H1 (cell line): ENCODE measurements around the gene LRTM2. TPM values are rescaled to one million over a fixed set of nuclear protein-coding genes. Genes with fewer than 3 reads are reported as not detected.

Source experiments
- CHD2 ChIP-seq: IDR thresholded peaks from 2 replicates; pipeline ENCODE4 v1.6.1; 2012; ENCODE audit warnings: low read length, improper control_type of control experiment
- CREB1 ChIP-seq: IDR thresholded peaks from 2 replicates; pipeline ENCODE4 v1.6.1; 2012; ENCODE audit warnings: inconsistent platforms
- FOSL1 ChIP-seq: IDR thresholded peaks from 2 replicates; pipeline ENCODE4 v1.6.1; 2011; ENCODE audit warnings: mild to moderate bottlenecking, low read depth, low read length, moderate library complexity; ENCODE audit not compliant: insufficient read depth
- KDM1A ChIP-seq: fragments of 200-600, 300-600 bp; sonication (generic); IDR thresholded peaks from 2 replicates; pipeline ENCODE4 v1.7.1; 2016; ENCODE audit warnings: mild to moderate bottlenecking, low read length, borderline replicate concordance
- PHF8 ChIP-seq: fragments of 200-600 bp; sonication (generic); conservative IDR thresholded peaks from 2 replicates; pipeline ENCODE4 v1.7.1; 2012; ENCODE audit warnings: low read depth, mild to moderate bottlenecking, inconsistent platforms, low read length, moderate library complexity
- SIX5 ChIP-seq: IDR thresholded peaks from 2 replicates; pipeline ENCODE4 v1.6.1; 2011; ENCODE audit warnings: mild to moderate bottlenecking, low read depth, low read length
- SP1 ChIP-seq: IDR thresholded peaks from 2 replicates; pipeline ENCODE4 v1.6.1; 2011; ENCODE audit warnings: low read depth, low read length
- TBP ChIP-seq: IDR thresholded peaks from 2 replicates; pipeline ENCODE4 v1.6.1; 2011; ENCODE audit warnings: low read depth, low read length, improper control_type of control experiment
- YY1 ChIP-seq: IDR thresholded peaks from 2 replicates; pipeline ENCODE4 v1.6.1; 2011; ENCODE audit warnings: low read depth, mild to moderate bottlenecking, low read length
- polyA plus RNA-seq, 7 experiments: library from polyadenylated mRNA; depleted of rRNA in 3 of 7; stranded (reverse) in 5 of 7; unstranded in 2 of 7; fragments of >200 nt in 5 of 7; fragments of 200-250 nt in 2 of 7; gene quantifications; 1 replicate in 5 of 7; 2 replicates in 1 of 7; 4 replicates in 1 of 7; pipeline versions ENCODE4 v1.2.1 to v1.2.3, GENCODE V29; 2011 to 2013; ENCODE audit warnings: missing spikeins in 2 of 7, mixed read lengths in 2 of 7
- total RNA-seq: library from RNA; stranded (reverse); fragmentation: NEBNext Ultra II Directional; extraction: Animal tissue kit (Norgen Biotek cat#: 25700); gene quantifications from 2 replicates; pipeline ENCODE4 v1.2.1, GENCODE V29; 2021
- TF ChIP-seq, protein P1 (sequence below): IDR thresholded peaks from 2 replicates; pipeline ENCODE4 v1.6.1; 2012; ENCODE audit warnings: inconsistent platforms

The LRTM2 gene
- total and polyA plus RNA-seq, 2 of the 8 experiments (the other 6 are each of a cell fraction or from before 2014, with no cell fraction given): 0.06 TPM; not detected in 1

GRCh38 chr12:1804545-1805332, 15.6 kb upstream of the LRTM2 start (continued):
- TF ChIP-seq SP1 (peak; percentile 72; the same call in 1 of the 2 replicates), TBP (peak; percentile 25; the same call in 1 of the 2 replicates), KDM1A (peak; percentile 71; the same call in 1 of the 2 replicates), CHD2 (peak; percentile 69), CREB1 (no peak), SIX5 (peak; percentile 82), FOSL1 (no peak), PHF8 (no peak), YY1 (peak; percentile 95)
- TF ChIP-seq, protein P1, sequence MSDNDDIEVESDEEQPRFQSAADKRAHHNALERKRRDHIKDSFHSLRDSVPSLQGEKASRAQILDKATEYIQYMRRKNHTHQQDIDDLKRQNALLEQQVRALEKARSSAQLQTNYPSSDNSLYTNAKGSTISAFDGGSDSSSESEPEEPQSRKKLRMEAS: peak; percentile 87
- TF ChIP-seq, all 59 proteins: peak for 14
